ENCODE results near the gene FOXC1.

The FOXC1 gene

GRCh38 chr6:1595271-1596087 is 14.2 kb upstream of the FOXC1 start:
- Histone ChIP-seq H3K9ac (ENCODE audit: low read depth, low read length) (no peak overlapping the region), H3K4me1 (ENCODE audit: insufficient read depth, low read length) (peaks cover 8% of the 10 kb centered on the region; the same call in 1 of the 2 replicates), H3K4me3 (ENCODE audit: low read length) (no peak overlapping the region), H3K36me3 (ENCODE audit: insufficient read depth, low read depth, low read length) (no peaks in the 10 kb centered on the region), H3K27ac (ENCODE audit: low read length) (no peak overlapping the region), H3K27me3 (ENCODE audit: insufficient read depth, low read length) (peaks cover 31% of the 10 kb centered on the region), H3K9me3 (ENCODE audit: insufficient read depth, low read depth, low read length) (no peaks in the 10 kb centered on the region)

- no peaks in the 10 kb centered on the region for H3K9me3 ChIP-seq (ENCODE audit: insufficient read depth, low read depth, low read length)
- no peak overlapping the region for H3K27ac ChIP-seq (ENCODE audit: low read length)
- H3K4me3 ChIP-seq (ENCODE audit: low read length) = no peak overlapping the region
- H3K27me3 ChIP-seq (ENCODE audit: insufficient read depth, low read length) = peaks cover 39% of the 10 kb centered on the region
- peak overlapping the region; percentile 24; the same call in 1 of the 2 replicates for H3K9ac ChIP-seq (ENCODE audit: low read depth, low read length)
- H3K36me3 ChIP-seq (ENCODE audit: insufficient read depth, low read depth, low read length) = no peaks in the 10 kb centered on the region
- peaks cover 8% of the 10 kb centered on the region; the same call in 1 of the 2 replicates for H3K4me1 ChIP-seq (ENCODE audit: insufficient read depth, low read length)
Observed at GRCh38 chr6:1596088-1596852, 13.4 kb upstream of the FOXC1 start.

- Histone ChIP-seq H3K27me3 (ENCODE audit: insufficient read depth, low read length) (peaks cover 44% of the 10 kb centered on the region), H3K9me3 (ENCODE audit: insufficient read depth, low read depth, low read length) (no peaks in the 10 kb centered on the region)
Observed at GRCh38 chr6:1597121-1597744, 12.5 kb upstream of the FOXC1 start.

GRCh38 chr6:1597924-1598323 is 11.8 kb upstream of the FOXC1 start:
- H3K27me3 ChIP-seq (ENCODE audit: insufficient read depth, low read length) = peaks cover 51% of the 10 kb centered on the region
- H3K4me1 ChIP-seq (ENCODE audit: insufficient read depth, low read length) = peaks cover 8% of the 10 kb centered on the region; the same call in 1 of the 2 replicates
- H3K9me3 ChIP-seq (ENCODE audit: insufficient read depth, low read depth, low read length) = no peaks in the 10 kb centered on the region
- H3K36me3 ChIP-seq (ENCODE audit: insufficient read depth, low read depth, low read length) = no peaks in the 10 kb centered on the region
- no peak overlapping the region for H3K27ac ChIP-seq (ENCODE audit: low read length)
- no peak overlapping the region for H3K9ac ChIP-seq (ENCODE audit: low read depth, low read length)
- no peak overlapping the region for H3K4me3 ChIP-seq (ENCODE audit: low read length)

More at GRCh38 chr6:1597121-1597744, 12.5 kb upstream of the FOXC1 start:
- Histone ChIP-seq H3K27ac (ENCODE audit: low read length) (no peak overlapping the region), H3K4me1 (ENCODE audit: insufficient read depth, low read length) (peaks cover 8% of the 10 kb centered on the region; the same call in 1 of the 2 replicates), H3K9ac (ENCODE audit: low read depth, low read length) (no peak overlapping the region), H3K4me3 (ENCODE audit: low read length) (no peak overlapping the region), H3K36me3 (ENCODE audit: insufficient read depth, low read depth, low read length) (no peaks in the 10 kb centered on the region)

GRCh38 chr6:1598433-1598832 is 11.3 kb upstream of the FOXC1 start:
- Histone ChIP-seq H3K9me3 (ENCODE audit: insufficient read depth, low read depth, low read length) (no peaks in the 10 kb centered on the region), H3K4me1 (ENCODE audit: insufficient read depth, low read length) (peaks cover 8% of the 10 kb centered on the region; the same call in 1 of the 2 replicates), H3K36me3 (ENCODE audit: insufficient read depth, low read depth, low read length) (no peaks in the 10 kb centered on the region), H3K4me3 (ENCODE audit: low read length) (no peak overlapping the region), H3K27me3 (ENCODE audit: insufficient read depth, low read length) (peaks cover 56% of the 10 kb centered on the region), H3K27ac (ENCODE audit: low read length) (no peak overlapping the region), H3K9ac (ENCODE audit: low read depth, low read length) (no peak overlapping the region)

- Histone ChIP-seq H3K27ac (ENCODE audit: low read length) (no peak overlapping the region), H3K27me3 (ENCODE audit: insufficient read depth, low read length) (peaks cover 57% of the 10 kb centered on the region), H3K36me3 (ENCODE audit: insufficient read depth, low read depth, low read length) (no peaks in the 10 kb centered on the region), H3K9me3 (ENCODE audit: insufficient read depth, low read depth, low read length) (no peaks in the 10 kb centered on the region), H3K4me1 (ENCODE audit: insufficient read depth, low read length) (peaks cover 8% of the 10 kb centered on the region; the same call in 1 of the 2 replicates), H3K4me3 (ENCODE audit: low read length) (no peak overlapping the region), H3K9ac (ENCODE audit: low read depth, low read length) (no peak overlapping the region)
Observed at GRCh38 chr6:1598886-1599285, 10.8 kb upstream of the FOXC1 start.

- Histone ChIP-seq H3K4me3 (ENCODE audit: low read length) (no peak overlapping the region), H3K36me3 (ENCODE audit: insufficient read depth, low read depth, low read length) (no peaks in the 10 kb centered on the region), H3K27ac (ENCODE audit: low read length) (no peak overlapping the region), H3K9ac (ENCODE audit: low read depth, low read length) (no peak overlapping the region), H3K9me3 (ENCODE audit: insufficient read depth, low read depth, low read length) (no peaks in the 10 kb centered on the region), H3K4me1 (ENCODE audit: insufficient read depth, low read length) (peaks cover 8% of the 10 kb centered on the region; the same call in 1 of the 2 replicates), H3K27me3 (ENCODE audit: insufficient read depth, low read length) (peaks cover 58% of the 10 kb centered on the region)
Observed at GRCh38 chr6:1599469-1599868, 10.2 kb upstream of the FOXC1 start.

- Histone ChIP-seq H3K9me3 (ENCODE audit: insufficient read depth, low read depth, low read length) (no peaks in the 10 kb centered on the region), H3K36me3 (ENCODE audit: insufficient read depth, low read depth, low read length) (no peaks in the 10 kb centered on the region), H3K27ac (ENCODE audit: low read length) (no peak overlapping the region), H3K27me3 (ENCODE audit: insufficient read depth, low read length) (peaks cover 60% of the 10 kb centered on the region), H3K9ac (ENCODE audit: low read depth, low read length) (no peak overlapping the region), H3K4me3 (ENCODE audit: low read length) (no peak overlapping the region), H3K4me1 (ENCODE audit: insufficient read depth, low read length) (peaks cover 8% of the 10 kb centered on the region; the same call in 1 of the 2 replicates)
Observed at GRCh38 chr6:1600063-1600763, 9.5 kb upstream of the FOXC1 start.

- Histone ChIP-seq H3K27me3 (ENCODE audit: insufficient read depth, low read length) (peaks cover 60% of the 10 kb centered on the region), H3K27ac (ENCODE audit: low read length) (no peak overlapping the region), H3K9ac (ENCODE audit: low read depth, low read length) (no peak overlapping the region), H3K9me3 (ENCODE audit: insufficient read depth, low read depth, low read length) (no peaks in the 10 kb centered on the region), H3K4me1 (ENCODE audit: insufficient read depth, low read length) (peaks cover 11% of the 10 kb centered on the region; the same call in 1 of the 2 replicates), H3K4me3 (ENCODE audit: low read length) (no peak overlapping the region), H3K36me3 (ENCODE audit: insufficient read depth, low read depth, low read length) (no peaks in the 10 kb centered on the region)
Observed at GRCh38 chr6:1600764-1601157, 9.0 kb upstream of the FOXC1 start.

- no peaks in the 10 kb centered on the region for H3K9me3 ChIP-seq (ENCODE audit: insufficient read depth, low read depth, low read length)
- no peak overlapping the region for H3K27ac ChIP-seq (ENCODE audit: low read length)
- no peak overlapping the region for H3K9ac ChIP-seq (ENCODE audit: low read depth, low read length)
- peaks cover 62% of the 10 kb centered on the region for H3K27me3 ChIP-seq (ENCODE audit: insufficient read depth, low read length)
- no peak overlapping the region for H3K4me3 ChIP-seq (ENCODE audit: low read length)
- H3K4me1 ChIP-seq (ENCODE audit: insufficient read depth, low read length) = peaks cover 17% of the 10 kb centered on the region; the same call in 1 of the 2 replicates
- H3K36me3 ChIP-seq (ENCODE audit: insufficient read depth, low read depth, low read length) = no peaks in the 10 kb centered on the region
Observed at GRCh38 chr6:1601158-1602048, 8.3 kb upstream of the FOXC1 start.
